HG02840 (cell line): Measurements from ENCODE around the gene CCDC90B.
"Not testable (repeated sequence)": the region's sequence is repeated elsewhere in the genome, so short reads cannot be mapped to it uniquely, and the experiment has no call there.

ENCODE experiments used
- ATAC-seq: cut with Tn5 transposase; IDR thresholded peaks from one replicate; pipeline ENCODE4 v1.9.1; 2021; ENCODE audit warnings: mild to moderate bottlenecking, moderate library complexity, moderate number of reproducible peaks; ENCODE audit not compliant: unreplicated experiment, low FRiP score

Gene CCDC90B

GRCh38 chr11:83285771-83286528 is at the start of gene CCDC90B:
CCDC90B (minus strand) TSS chr11:83286367; CDS start chr11:83285972, 395 bp downstream.
- ATAC-seq = peak; percentile 89

- ATAC-seq = no peak
Observed at GRCh38 chr11:83335446-83336070, 49.4 kb upstream of the CCDC90B start.

GRCh38 chr11:83330303-83330702 is 44.1 kb upstream of the CCDC90B start:
- ATAC-seq = no peak

GRCh38 chr11:83326326-83326725 is 40.2 kb upstream of the CCDC90B start:
- ATAC-seq = no peak

GRCh38 chr11:83319346-83319745 is 33.2 kb upstream of the CCDC90B start:
- no peak for ATAC-seq

- no peak for ATAC-seq
Observed at GRCh38 chr11:83318931-83319330, 32.8 kb upstream of the CCDC90B start.

GRCh38 chr11:83317757-83318690 is 31.9 kb upstream of the CCDC90B start:
- no peak for ATAC-seq

GRCh38 chr11:83316897-83317268 is 30.7 kb upstream of the CCDC90B start:
- not testable (repeated sequence) for ATAC-seq

GRCh38 chr11:83316143-83316896 is 30.2 kb upstream of the CCDC90B start:
- not testable (repeated sequence) for ATAC-seq

- ATAC-seq = no peak
Observed at GRCh38 chr11:83312430-83312829, 26.3 kb upstream of the CCDC90B start.

- ATAC-seq = no peak
Observed at GRCh38 chr11:83311701-83312100, 25.5 kb upstream of the CCDC90B start.

- ATAC-seq = no peak
Observed at GRCh38 chr11:83310718-83311117, 24.6 kb upstream of the CCDC90B start.

GRCh38 chr11:83308536-83308935 is 22.4 kb upstream of the CCDC90B start:
- not testable (repeated sequence) for ATAC-seq

- ATAC-seq = no peak
Observed at GRCh38 chr11:83306200-83307080, 20.3 kb upstream of the CCDC90B start.

- no peak for ATAC-seq
Observed at GRCh38 chr11:83303316-83303715, 17.1 kb upstream of the CCDC90B start.

- no peak for ATAC-seq
Observed at GRCh38 chr11:83302151-83302550, 16.0 kb upstream of the CCDC90B start.

GRCh38 chr11:83299681-83300080 is 13.5 kb upstream of the CCDC90B start:
- no peak for ATAC-seq

GRCh38 chr11:83294208-83294607 is 8.0 kb upstream of the CCDC90B start:
- ATAC-seq = no peak

GRCh38 chr11:83293457-83293774 is 7.2 kb upstream of the CCDC90B start:
- ATAC-seq = no peak
